Measurements from ENCODE around the gene OTX1. TPM values are rescaled to one million over a fixed set of nuclear protein-coding genes. Genes with fewer than 3 reads are reported as not detected.
A peak's percentile ranks its signal among the peaks of the same experiment; 100 is the strongest.

Gene OTX1
- total and polyA plus RNA-seq, 11 donors: 0.15 TPM; not detected in 10

DNA sequence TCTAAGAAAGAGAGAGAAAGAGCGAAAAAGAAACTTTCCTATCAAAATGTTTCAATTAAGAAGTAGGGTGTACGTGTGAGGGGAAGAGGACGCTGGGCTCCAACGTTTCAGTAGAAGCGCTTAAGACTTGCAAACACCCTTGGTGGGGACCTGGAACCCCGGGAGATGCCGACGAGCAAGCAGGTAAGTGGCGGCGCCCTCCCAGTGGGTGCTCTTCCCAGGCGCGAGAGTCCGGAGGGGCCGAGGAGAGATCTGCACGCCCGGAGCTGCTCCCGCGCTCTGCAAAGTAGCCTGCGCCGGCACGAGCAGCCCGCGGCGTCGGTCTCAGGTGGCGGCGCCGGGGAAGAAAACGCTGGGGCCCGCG lies 678 bp upstream of the OTX1 start:
- intact Hi-C loops (cut with DNase I): no loop called here
- H3K36me3 ChIP-seq: peaks cover 0 to 12% (median 0%) of the 10 kb centered on the region in 9 donors
- DNase-seq: no peak

DNA sequence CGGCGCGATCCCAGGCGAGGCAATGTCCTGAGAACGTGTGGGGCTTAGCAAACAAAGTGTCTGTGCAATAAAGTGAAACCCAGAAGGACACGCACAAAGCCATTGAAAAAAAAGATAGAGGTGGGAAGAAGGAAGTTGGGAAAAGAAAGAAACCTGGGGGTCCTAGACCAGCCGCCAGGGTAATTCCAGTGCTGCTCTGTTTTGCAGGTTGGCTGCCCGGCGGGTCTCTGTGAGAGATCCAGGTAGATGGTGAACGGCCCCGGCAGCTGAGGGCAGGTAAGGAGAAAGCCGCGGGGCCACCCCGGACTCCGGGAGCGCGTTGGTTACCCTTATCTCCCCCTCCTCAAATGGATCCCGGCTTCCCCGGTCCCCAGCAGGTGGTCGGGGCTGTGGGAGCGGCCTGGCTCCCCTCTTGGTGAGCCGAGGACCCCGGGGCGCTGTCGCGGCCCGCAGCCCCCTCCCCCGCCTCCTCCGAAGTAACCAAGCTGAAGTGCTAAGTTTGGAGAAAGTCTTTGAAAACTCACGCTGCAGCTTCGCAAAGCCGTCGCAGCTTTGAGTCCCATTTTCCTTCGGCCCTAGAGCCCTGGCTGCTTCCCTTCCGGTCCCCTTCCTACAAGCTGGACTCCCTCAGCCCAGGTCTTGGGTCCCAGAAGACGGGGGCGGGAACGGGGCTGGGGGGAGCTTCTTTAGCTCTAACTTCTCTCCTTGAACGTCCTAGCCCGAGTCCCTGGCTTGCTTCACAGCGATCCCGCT lies 588 bp downstream of the OTX1 start:
- H3K27me3 ChIP-seq: peaks cover 64 to 100% (median 96%) of the 10 kb centered on the region in 9 donors
- ATAC-seq: no peak
- H3K4me1 ChIP-seq: peaks cover 0 to 75% (median 49%) of the 10 kb centered on the region in 12 donors
- intact Hi-C loops (cut with DNase I): no loop called here
- peak overlapping the region; percentile 26 to 60 (median 50) for H3K4me3 ChIP-seq
- 4 to 11% (median 6%) methylated on average over 19 to 42 of the region's 42 CpGs for WGBS, 4 donors
- no peak for TF ChIP-seq POLR2A (IDR thresholded peaks at IDR 0.05)
- TF ChIP-seq, protein P1, sequence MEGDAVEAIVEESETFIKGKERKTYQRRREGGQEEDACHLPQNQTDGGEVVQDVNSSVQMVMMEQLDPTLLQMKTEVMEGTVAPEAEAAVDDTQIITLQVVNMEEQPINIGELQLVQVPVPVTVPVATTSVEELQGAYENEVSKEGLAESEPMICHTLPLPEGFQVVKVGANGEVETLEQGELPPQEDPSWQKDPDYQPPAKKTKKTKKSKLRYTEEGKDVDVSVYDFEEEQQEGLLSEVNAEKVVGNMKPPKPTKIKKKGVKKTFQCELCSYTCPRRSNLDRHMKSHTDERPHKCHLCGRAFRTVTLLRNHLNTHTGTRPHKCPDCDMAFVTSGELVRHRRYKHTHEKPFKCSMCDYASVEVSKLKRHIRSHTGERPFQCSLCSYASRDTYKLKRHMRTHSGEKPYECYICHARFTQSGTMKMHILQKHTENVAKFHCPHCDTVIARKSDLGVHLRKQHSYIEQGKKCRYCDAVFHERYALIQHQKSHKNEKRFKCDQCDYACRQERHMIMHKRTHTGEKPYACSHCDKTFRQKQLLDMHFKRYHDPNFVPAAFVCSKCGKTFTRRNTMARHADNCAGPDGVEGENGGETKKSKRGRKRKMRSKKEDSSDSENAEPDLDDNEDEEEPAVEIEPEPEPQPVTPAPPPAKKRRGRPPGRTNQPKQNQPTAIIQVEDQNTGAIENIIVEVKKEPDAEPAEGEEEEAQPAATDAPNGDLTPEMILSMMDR (IDR thresholded peaks at IDR 0.05): no peak
- no peaks in the 10 kb centered on the region for H3K9me3 ChIP-seq
- H3K27ac ChIP-seq: no peak overlapping the region
- DNase-seq: peak in 1 of 5 donors; percentile 61
- H3K36me3 ChIP-seq: no peaks in the 10 kb centered on the region

More for the DNA sequence above, 678 bp upstream of the OTX1 start:
- H3K4me1 ChIP-seq: peaks cover 0 to 62% (median 42%) of the 10 kb centered on the region in 12 donors
- TF ChIP-seq POLR2A (IDR thresholded peaks at IDR 0.05): no peak
- TF ChIP-seq, protein P1 (IDR thresholded peaks at IDR 0.05): no peak
- H3K27me3 ChIP-seq: peaks cover 53 to 100% (median 92%) of the 10 kb centered on the region in 9 donors
- 1 to 2% (median 2%) methylated on average over 12 to 31 of the region's 31 CpGs for WGBS, 4 donors
- peak in 2 of 4 donors; percentile 19 to 50 for ATAC-seq
- peak overlapping the region; percentile 26 to 60 (median 50) for H3K4me3 ChIP-seq
- no peak overlapping the region for H3K27ac ChIP-seq
- no peaks in the 10 kb centered on the region for H3K9me3 ChIP-seq

DNA sequence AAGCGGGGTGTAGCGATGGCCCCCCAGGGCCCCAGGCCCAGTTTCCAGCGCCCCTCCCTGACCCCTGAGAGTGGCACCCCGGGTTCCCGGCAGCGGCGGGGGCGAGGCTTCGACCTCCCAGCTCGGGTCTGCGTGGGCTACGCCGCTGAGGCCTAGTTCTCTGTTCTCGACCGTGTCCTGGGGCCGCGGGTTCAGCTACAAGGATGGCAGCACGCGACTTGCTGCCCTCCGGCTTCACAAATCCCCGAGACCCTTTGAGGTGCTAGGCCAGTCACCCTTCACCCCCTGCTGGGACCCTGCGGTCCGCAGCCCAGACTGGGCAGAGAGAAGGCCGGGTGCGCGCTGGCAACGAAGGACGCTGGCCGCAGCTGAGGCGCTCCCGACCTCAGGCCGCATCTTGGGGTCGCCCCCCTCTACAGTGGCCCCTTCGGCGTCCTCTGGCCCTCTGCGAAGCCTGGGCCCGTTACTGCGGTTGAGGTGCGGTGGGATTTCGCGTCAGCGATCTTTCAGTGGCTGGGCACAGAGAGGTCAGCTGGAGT lies 1.2 kb downstream of the OTX1 start:
- DNase-seq (peak in 1 of 5 donors; percentile 62), ATAC-seq (no peak)
- TF ChIP-seq, protein P1 (IDR thresholded peaks at IDR 0.05): no peak
- TF ChIP-seq POLR2A (IDR thresholded peaks at IDR 0.05): no peak
- Histone ChIP-seq H3K9me3 (no peaks in the 10 kb centered on the region), H3K4me1 (peaks cover 0 to 81% (median 53%) of the 10 kb centered on the region in 12 donors), H3K4me3 (no peak overlapping the region), H3K36me3 (no peaks in the 10 kb centered on the region), H3K27ac (no peak overlapping the region), H3K27me3 (peaks cover 66 to 100% (median 98%) of the 10 kb centered on the region in 9 donors)
- intact Hi-C loops (cut with DNase I): no loop called here
- 40 to 80% (median 49%) methylated on average over 2 to 42 of the region's 42 CpGs for WGBS, 4 donors

DNA sequence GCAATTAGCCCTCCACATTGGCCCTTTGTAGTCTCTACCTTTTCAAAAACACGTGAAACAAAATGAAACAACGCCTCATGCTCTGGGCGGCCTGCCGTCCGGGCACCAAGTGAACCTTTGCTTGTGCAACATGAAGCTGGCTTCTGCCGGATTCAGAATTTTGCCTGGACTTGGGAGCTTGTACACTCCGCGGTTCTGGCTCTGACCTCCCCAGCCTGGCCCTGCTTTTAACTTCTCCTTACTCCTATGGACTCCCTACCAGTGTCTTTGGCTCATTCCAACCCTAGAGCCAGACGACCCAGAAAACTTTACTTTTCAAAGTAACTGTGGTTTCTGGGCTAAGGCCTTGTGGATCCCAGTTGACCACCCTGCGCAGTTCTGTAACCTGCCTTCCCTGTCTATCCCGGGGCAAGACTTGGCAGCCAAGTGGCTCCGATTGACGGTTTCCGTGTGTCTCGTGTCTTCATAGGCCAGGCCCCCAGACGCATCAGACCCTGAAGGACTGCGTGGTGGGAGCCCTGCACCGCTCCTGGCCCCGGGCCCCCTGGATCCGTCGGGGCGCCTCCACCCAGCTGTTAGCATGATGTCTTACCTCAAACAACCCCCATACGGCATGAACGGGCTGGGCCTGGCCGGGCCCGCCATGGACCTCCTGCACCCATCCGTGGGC lies 1.9 kb downstream of the OTX1 start:
- H3K4me1 ChIP-seq: peaks cover 0 to 82% (median 50%) of the 10 kb centered on the region in 12 donors
- DNase-seq: no peak
- peaks cover 62 to 100% (median 98%) of the 10 kb centered on the region in 9 donors for H3K27me3 ChIP-seq
- no peak overlapping the region for H3K27ac ChIP-seq
- TF ChIP-seq, protein P1 (IDR thresholded peaks at IDR 0.05): no peak
- TF ChIP-seq POLR2A (IDR thresholded peaks at IDR 0.05): no peak
- ATAC-seq: no peak
- H3K4me3 ChIP-seq: no peak overlapping the region
- 58 to 78% (median 60%) methylated on average over 17 to 27 of the region's 27 CpGs for WGBS, 4 donors
- H3K9me3 ChIP-seq: no peaks in the 10 kb centered on the region
- no peaks in the 10 kb centered on the region for H3K36me3 ChIP-seq
- intact Hi-C loops (cut with DNase I): no loop called here

Measured in heart left ventricle (tissue), 16 donors.